ENCODE data around the gene MUC5B. TPM values are rescaled to one million over a fixed set of nuclear protein-coding genes. Genes with fewer than 3 reads are reported as not detected.

Gene MUC5B
- total RNA-seq, 1 donor from 2014 or later: not detected

GRCh38 chr11:1280116-1281035 lies 57.5 kb downstream of the MUC5B start:
- no peak for DNase-seq (ENCODE audit: low read depth, low spot score)

GRCh38 chr11:1281326-1281973 lies 58.6 kb downstream of the MUC5B start:
- no peak for DNase-seq (ENCODE audit: low read depth, low spot score)

- DNase-seq (ENCODE audit: low read depth, low spot score): no peak
Measured at GRCh38 chr11:1281974-1282365, 59.1 kb downstream of the MUC5B start.

GRCh38 chr11:1283091-1283511 lies 60.2 kb downstream of the MUC5B start:
- DNase-seq (ENCODE audit: low read depth, low spot score): no peak

- DNase-seq (ENCODE audit: low read depth, low spot score): no peak
Measured at GRCh38 chr11:1283906-1284305, 61.0 kb downstream of the MUC5B start.

GRCh38 chr11:1285316-1285744 lies 62.5 kb downstream of the MUC5B start:
- no peak for DNase-seq (ENCODE audit: low read depth, low spot score)

- DNase-seq (ENCODE audit: low read depth, low spot score): no peak
Measured at GRCh38 chr11:1285876-1286275, 63.0 kb downstream of the MUC5B start.

- DNase-seq (ENCODE audit: low read depth, low spot score): no peak
Measured at GRCh38 chr11:1287928-1288327, 65.1 kb downstream of the MUC5B start.

GRCh38 chr11:1288426-1289151 lies 65.7 kb downstream of the MUC5B start:
- no peak for DNase-seq (ENCODE audit: low read depth, low spot score)

- no peak for DNase-seq (ENCODE audit: low read depth, low spot score)
Measured at GRCh38 chr11:1289211-1289935, 66.5 kb downstream of the MUC5B start.

- no peak for DNase-seq (ENCODE audit: low read depth, low spot score)
Measured at GRCh38 chr11:1290052-1291040, 67.5 kb downstream of the MUC5B start.

- no peak for DNase-seq (ENCODE audit: low read depth, low spot score)
Measured at GRCh38 chr11:1291295-1292017, 68.6 kb downstream of the MUC5B start.

GRCh38 chr11:1292018-1292643 lies 69.3 kb downstream of the MUC5B start:
- DNase-seq (ENCODE audit: low read depth, low spot score): no peak

- DNase-seq (ENCODE audit: low read depth, low spot score): no peak
Measured at GRCh38 chr11:1292644-1293618, 70.1 kb downstream of the MUC5B start.

- no peak for DNase-seq (ENCODE audit: low read depth, low spot score)
Measured at GRCh38 chr11:1293619-1294015, 70.8 kb downstream of the MUC5B start.

GRCh38 chr11:1295086-1295485 lies 72.2 kb downstream of the MUC5B start:
- DNase-seq (ENCODE audit: low read depth, low spot score): no peak

GRCh38 chr11:1295591-1295990 lies 72.7 kb downstream of the MUC5B start:
- no peak for DNase-seq (ENCODE audit: low read depth, low spot score)

- DNase-seq (ENCODE audit: low read depth, low spot score): no peak
Measured at GRCh38 chr11:1296287-1296686, 73.4 kb downstream of the MUC5B start.

Data from pulmonary artery endothelial cell (primary cell).